Cardiac muscle cell (in vitro differentiated cells and primary cell): Measurements from ENCODE around the gene CGB8. TPM values are rescaled to one million over a fixed set of nuclear protein-coding genes. Genes with fewer than 3 reads are reported as not detected.

Experiments
- DNase-seq, 2 donors: peaks; one replicate each; pipeline versions ENCODE4 v3.0.0 to v3.0.0-alpha.2; 2010 to 2017; ENCODE audit warnings: low read depth in 1 of 2, low spot score in 1 of 2
- H3K27ac ChIP-seq: fragments of 200-600 bp; sonication (generic); 2 replicates; pipeline ENCODE4 v1.5.1; 2016
- H3K27me3 ChIP-seq: fragments of 200-600 bp; sonication (generic); 2 replicates; pipeline ENCODE4 v1.6.0; 2016; ENCODE audit warnings: control low read depth
- H3K36me3 ChIP-seq: fragments of 200-600 bp; sonication (generic); 2 replicates; pipeline ENCODE4 v1.5.1; 2016; ENCODE audit warnings: control low read depth
- H3K4me1 ChIP-seq: fragments of 200-600 bp; sonication (generic); 2 replicates; pipeline ENCODE4 v1.8.1; 2017; ENCODE audit warnings: low read depth, mild to moderate bottlenecking, mixed run types
- H3K4me3 ChIP-seq: fragments of 200-600 bp; sonication (generic); 2 replicates; pipeline ENCODE4 v1.5.1; 2016; ENCODE audit warnings: mild to moderate bottlenecking
- H3K9me3 ChIP-seq: fragments of 200-600 bp; sonication (generic); 2 replicates; pipeline ENCODE4 v1.5.1; 2017; ENCODE audit warnings: low read depth, mild to moderate bottlenecking, control low read depth
- CTCF ChIP-seq: IDR thresholded peaks from 2 replicates; pipeline ENCODE4 v1.5.1; 2012; ENCODE audit warnings: low read depth, mild to moderate bottlenecking, low read length
- polyA plus RNA-seq: library from polyadenylated mRNA; unstranded; fragments of >200 nt; fragmentation: Nextera tagmentation; extraction: Ambion mirVana; gene quantifications from 2 replicates; pipeline ENCODE4 v1.2.1, GENCODE V29; 2016
- total RNA-seq: library from RNA; depleted of rRNA; stranded (reverse); fragments of >200 nt; gene quantifications from 2 replicates; pipeline ENCODE4 v1.2.3, GENCODE V29; 2016

CGB8 gene
- total and polyA plus RNA-seq, 2 experiments from 2014 or later, result not detected

DNA sequence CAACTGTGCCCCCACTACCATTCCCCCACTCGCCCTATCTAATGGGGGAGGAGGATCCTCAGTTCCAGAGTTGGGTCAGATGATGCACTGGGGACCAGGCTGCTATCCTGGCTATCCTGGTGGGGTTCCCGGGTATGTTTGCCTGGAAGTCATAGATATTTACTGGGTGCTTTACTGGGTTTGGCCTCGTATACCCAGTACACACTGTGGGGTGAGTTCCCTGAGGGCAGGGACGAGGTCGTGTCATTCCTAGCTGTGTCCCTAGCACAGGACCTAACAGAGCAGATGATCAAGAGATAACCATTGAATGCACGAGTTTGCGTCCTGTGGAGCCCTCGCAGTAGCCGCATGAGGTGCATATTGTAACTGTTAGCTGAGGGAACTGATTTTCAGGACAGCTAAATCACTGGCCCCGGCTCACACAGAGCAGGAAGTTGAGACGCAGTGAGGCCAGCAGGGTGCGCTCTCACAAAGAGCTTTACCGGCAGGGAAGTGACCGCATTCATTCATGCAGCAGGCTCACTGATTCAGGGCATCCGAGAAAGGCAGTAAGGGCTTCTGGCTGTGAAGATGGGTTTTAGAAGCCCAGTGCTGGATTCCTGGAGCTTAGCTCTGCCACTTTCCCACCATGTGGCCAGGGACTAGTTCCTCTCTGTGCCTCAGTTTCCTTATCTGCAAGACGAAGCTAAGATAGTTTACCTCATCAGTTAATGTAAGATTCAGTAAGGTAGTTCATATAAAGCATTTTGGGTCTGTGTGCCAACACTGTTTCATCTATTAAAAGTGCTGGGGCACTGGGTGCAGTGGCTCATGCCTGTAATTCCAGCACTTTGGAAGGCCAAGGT, 49.2 kb downstream of the CGB8 start:
- TF ChIP-seq CTCF, result peak; percentile 83
- Histone ChIP-seq H3K27ac (no peak overlapping the region), H3K9me3 (no peaks in the 10 kb centered on the region), H3K27me3 (no peaks in the 10 kb centered on the region), H3K4me1 (no peaks in the 10 kb centered on the region), H3K36me3 (peaks cover 7% of the 10 kb centered on the region), H3K4me3 (no peak overlapping the region)
- DNase-seq, result peak; percentile 80 to 82

GRCh38 chr19:48997972-48998371, 50.9 kb downstream of the CGB8 start:
- Histone ChIP-seq H3K4me1 (peaks cover 5% of the 10 kb centered on the region), H3K36me3 (peaks cover 3% of the 10 kb centered on the region), H3K27ac (no peak overlapping the region), H3K4me3 (no peak overlapping the region), H3K27me3 (no peaks in the 10 kb centered on the region), H3K9me3 (no peaks in the 10 kb centered on the region)
- DNase-seq, result peak; percentile 63 to 73
- peak; percentile 64 for TF ChIP-seq CTCF

Other genes with a start within 250 kb of the CGB8 start
- 127 and 144 TPM in 2 replicates for gene BCAT2, start 238.1 kb downstream of the CGB8 start, total RNA-seq
- gene BCAT2, start 238.1 kb downstream of the CGB8 start, polyA plus RNA-seq, result 154 and 157 TPM in 2 replicates
- gene HSD17B14, start 212.6 kb downstream of the CGB8 start, total RNA-seq, result 27.5 and 43.1 TPM in 2 replicates
- 31.7 and 35.1 TPM in 2 replicates for gene HSD17B14, start 212.6 kb downstream of the CGB8 start, polyA plus RNA-seq
- gene PLEKHA4, start 180.5 kb downstream of the CGB8 start, total RNA-seq, result 22.5 and 27.1 TPM in 2 replicates
- gene PLEKHA4, start 180.5 kb downstream of the CGB8 start, polyA plus RNA-seq, result 29.4 and 37.1 TPM in 2 replicates
- gene PPP1R15A, start 176.7 kb downstream of the CGB8 start, total RNA-seq, result 54.1 and 85.1 TPM in 2 replicates
- gene PPP1R15A, start 176.7 kb downstream of the CGB8 start, polyA plus RNA-seq, result 87.6 and 95.7 TPM in 2 replicates
- 0.25 and 2.0 TPM in 2 replicates for gene TULP2, start 150.4 kb downstream of the CGB8 start, total RNA-seq
- 0.26 and 1.0 TPM in 2 replicates for gene TULP2, start 150.4 kb downstream of the CGB8 start, polyA plus RNA-seq
- 274 and 337 TPM in 2 replicates for gene NUCB1, start 148.8 kb downstream of the CGB8 start, total RNA-seq
- 230 and 290 TPM in 2 replicates for gene NUCB1, start 148.8 kb downstream of the CGB8 start, polyA plus RNA-seq
- gene DHDH, start 115.4 kb downstream of the CGB8 start, total RNA-seq, result 2.2 and 4.8 TPM in 2 replicates
- gene DHDH, start 115.4 kb downstream of the CGB8 start, polyA plus RNA-seq, result 7.0 and 10.2 TPM in 2 replicates
- gene BAX, start 94.2 kb downstream of the CGB8 start, total RNA-seq, result 64.2 and 126 TPM in 2 replicates
- gene BAX, start 94.2 kb downstream of the CGB8 start, polyA plus RNA-seq, result 68.7 and 95.2 TPM in 2 replicates
- 760 and 891 TPM in 2 replicates for gene FTL, start 83.8 kb downstream of the CGB8 start, total RNA-seq
- gene FTL, start 83.8 kb downstream of the CGB8 start, polyA plus RNA-seq, result 1,227 and 1,335 TPM in 2 replicates
- gene GYS1, start 55.8 kb downstream of the CGB8 start, total RNA-seq, result 155 and 165 TPM in 2 replicates
- gene GYS1, start 55.8 kb downstream of the CGB8 start, polyA plus RNA-seq, result 175 and 195 TPM in 2 replicates
- 240 and 294 TPM in 2 replicates for gene RUVBL2, start 55.2 kb downstream of the CGB8 start, total RNA-seq
- gene RUVBL2, start 55.2 kb downstream of the CGB8 start, polyA plus RNA-seq, result 128 and 167 TPM in 2 replicates
- gene LHB, start 32.0 kb downstream of the CGB8 start, total RNA-seq, result 1.8 TPM in 1 of 2 replicates, not detected in the other
- 2.7 TPM in 1 of 2 replicates, not detected in the other for gene LHB, start 32.0 kb downstream of the CGB8 start, polyA plus RNA-seq
- gene CGB3, start 24.8 kb downstream of the CGB8 start, total RNA-seq, result not detected in 2 replicates
- gene CGB3, start 24.8 kb downstream of the CGB8 start, polyA plus RNA-seq, result 0.26 TPM in 1 of 2 replicates, not detected in the other
- not detected in 2 replicates for gene CGB2, start 17.2 kb downstream of the CGB8 start, total RNA-seq
- 1.5 TPM in 1 of 2 replicates, not detected in the other for gene CGB2, start 17.2 kb downstream of the CGB8 start, polyA plus RNA-seq
- not detected in 2 replicates for gene CGB1, start 12.2 kb downstream of the CGB8 start, total RNA-seq
- gene CGB1, start 12.2 kb downstream of the CGB8 start, polyA plus RNA-seq, result not detected in 2 replicates
- gene CGB5, start 5.3 kb downstream of the CGB8 start, total RNA-seq, result not detected in 2 replicates
- gene CGB5, start 5.3 kb downstream of the CGB8 start, polyA plus RNA-seq, result not detected in 2 replicates
- gene CGB7, start 8.6 kb upstream of the CGB8 start, total RNA-seq, result 3.9 and 8.3 TPM in 2 replicates
- gene CGB7, start 8.6 kb upstream of the CGB8 start, polyA plus RNA-seq, result 6.5 and 11.5 TPM in 2 replicates
- 11.8 TPM in 2 replicates for gene NTF4, start 15.7 kb upstream of the CGB8 start, total RNA-seq
- gene NTF4, start 15.7 kb upstream of the CGB8 start, polyA plus RNA-seq, result 17.0 and 31.7 TPM in 2 replicates
- gene KCNA7, start 23.6 kb upstream of the CGB8 start, total RNA-seq, result 1.1 and 2.3 TPM in 2 replicates
- gene KCNA7, start 23.6 kb upstream of the CGB8 start, polyA plus RNA-seq, result 1.3 and 1.6 TPM in 2 replicates
- 396 and 598 TPM in 2 replicates for gene SNRNP70, start 36.3 kb upstream of the CGB8 start, total RNA-seq
- gene SNRNP70, start 36.3 kb upstream of the CGB8 start, polyA plus RNA-seq, result 470 and 492 TPM in 2 replicates
- 20.0 and 24.5 TPM in 2 replicates for gene LIN7B, start 65.3 kb upstream of the CGB8 start, total RNA-seq
- gene LIN7B, start 65.3 kb upstream of the CGB8 start, polyA plus RNA-seq, result 34.6 and 37.8 TPM in 2 replicates
- gene C19orf73, start 70.0 kb upstream of the CGB8 start, total RNA-seq, result 2.1 and 12.5 TPM in 2 replicates
- gene C19orf73, start 70.0 kb upstream of the CGB8 start, polyA plus RNA-seq, result 3.7 and 9.6 TPM in 2 replicates
- gene PPFIA3, start 70.4 kb upstream of the CGB8 start, total RNA-seq, result 27.3 and 30.4 TPM in 2 replicates
- gene PPFIA3, start 70.4 kb upstream of the CGB8 start, polyA plus RNA-seq, result 29.3 and 32.5 TPM in 2 replicates
- 255 and 389 TPM in 2 replicates for gene HRC, start 106.3 kb upstream of the CGB8 start, total RNA-seq
- 184 and 255 TPM in 2 replicates for gene HRC, start 106.3 kb upstream of the CGB8 start, polyA plus RNA-seq
- 51.3 and 106 TPM in 2 replicates for gene TRPM4, start 108.7 kb upstream of the CGB8 start, total RNA-seq
- 74.2 and 119 TPM in 2 replicates for gene TRPM4, start 108.7 kb upstream of the CGB8 start, polyA plus RNA-seq